Endothelial cell of umbilical vein (primary cell): ENCODE data around the gene SLC39A9. TPM values are rescaled to one million over a fixed set of nuclear protein-coding genes. Genes with fewer than 3 reads are reported as not detected.

Experiments
- BruUV-seq: library from RNA; stranded (reverse); fragments of 400-500 nt; replicated peaks from 2 replicates; lab custom pipeline; 2021; lab: Mats Ljungman, UMichigan
- CTCF ChIA-PET: fragments of 300-600, 350-600 bp; sonication (Branson Sonifier 250); formaldehyde crosslinking; loops from one replicate; lab custom pipeline; 2021; ENCODE audit warnings: antibody characterized with exemption, inconsistent platforms; lab: Charles Lee
- POLR2A ChIA-PET: fragments of 300-600, 350-600 bp; sonication (Branson Sonifier 250); formaldehyde crosslinking; loops from one replicate; lab custom pipeline; 2021; ENCODE audit warnings: antibody characterized with exemption, inconsistent platforms; lab: Charles Lee
- DNase-seq: peaks from one replicate; pipeline ENCODE4 v3.0.0-alpha.2; 2011; ENCODE audit warnings: low read depth, low spot score
- FAIRE-seq: peaks from 2 replicates; lab custom pipeline; 2011; peaks lifted over from hg19 to GRCh38; lab: Jason Lieb, UNC
- H2AFZ ChIP-seq: 2 replicates; pipeline ENCODE4 v1.6.0; 2012; ENCODE audit warnings: low read depth, low read length, control low read depth, inconsistent platforms
- H3K27ac ChIP-seq: 2 replicates; pipeline ENCODE4 v1.5.1; 2011; ENCODE audit warnings: low read depth, mild to moderate bottlenecking, control low read depth, low read length, moderate library complexity; ENCODE audit not compliant: insufficient read depth
- H3K27me3 ChIP-seq, 2 experiments: 2 replicates each; pipeline versions ENCODE4 v1.6.0 to v1.6.1; 2011; ENCODE audit warnings: low read length in 2 of 2, mixed read lengths in 1 of 2; ENCODE audit not compliant: control insufficient read depth in 2 of 2, insufficient read depth in 2 of 2
- H3K36me3 ChIP-seq, 2 experiments: 2 replicates in 1 of 2; 3 replicates in 1 of 2; pipeline ENCODE4 v1.5.1; 2011; ENCODE audit warnings: low read length in 2 of 2, mild to moderate bottlenecking in 1 of 2, moderate library complexity in 1 of 2; ENCODE audit not compliant: control insufficient read depth in 2 of 2, insufficient read depth in 2 of 2; ENCODE audit errors: extremely low read depth in 1 of 2
- H3K4me1 ChIP-seq: 3 replicates; pipeline ENCODE4 v1.5.1; 2011; ENCODE audit warnings: mild to moderate bottlenecking, low read length; ENCODE audit not compliant: control insufficient read depth, insufficient read depth; ENCODE audit errors: extremely low read depth
- H3K4me2 ChIP-seq: 2 replicates; pipeline ENCODE4 v1.6.1; 2011; ENCODE audit warnings: low read length, control low read depth, mixed read lengths; ENCODE audit not compliant: insufficient read depth
- H3K4me3 ChIP-seq, 3 experiments: fragments of 200-600 bp in 1 of 3; sonication (generic), shearing (Covaris generic) in 1 of 3; replicated peaks in 1 of 3; 2 replicates each; pipeline ENCODE4 v1.5.1; 2011 to 2016; ENCODE audit warnings: control low read depth in 3 of 3, low read length in 3 of 3, mild to moderate bottlenecking in 2 of 3, inconsistent platforms in 1 of 3, low read depth in 1 of 3, moderate library complexity in 1 of 3; ENCODE audit not compliant: insufficient read depth in 1 of 3
- H3K79me2 ChIP-seq: 2 replicates; pipeline ENCODE4 v1.6.0; 2012; ENCODE audit warnings: low read length, inconsistent platforms; ENCODE audit not compliant: control insufficient read depth, insufficient read depth
- H3K9ac ChIP-seq: replicated peaks from 2 replicates; pipeline ENCODE3; 2011; ENCODE audit warnings: low read length, control low read depth; ENCODE audit not compliant: insufficient read depth; ENCODE audit errors: extremely low read depth
- H3K9me1 ChIP-seq: replicated peaks from 3 replicates; pipeline ENCODE4 v1.6.0; 2011; ENCODE audit warnings: mild to moderate bottlenecking, low read length; ENCODE audit not compliant: control insufficient read depth, insufficient read depth; ENCODE audit errors: extremely low read depth
- H3K9me3 ChIP-seq: replicated peaks from 2 replicates; pipeline ENCODE4 v1.5.1; 2012; ENCODE audit warnings: low read length, inconsistent platforms; ENCODE audit not compliant: control insufficient read depth, insufficient read depth
- H4K20me1 ChIP-seq: replicated peaks from 2 replicates; pipeline ENCODE3; 2011; ENCODE audit warnings: mild to moderate bottlenecking, low read length; ENCODE audit not compliant: control insufficient read depth, insufficient read depth; ENCODE audit errors: extremely low read depth
- EZH2 ChIP-seq: IDR thresholded peaks from 2 replicates; pipeline ENCODE4 v1.6.1; 2012; ENCODE audit warnings: borderline replicate concordance, low read depth, mild to moderate bottlenecking, moderate library complexity, low read length, inconsistent platforms; ENCODE audit not compliant: severe bottlenecking
- FOS ChIP-seq: IDR thresholded peaks from 2 replicates; pipeline ENCODE4 v1.6.1; 2011; ENCODE audit warnings: mild to moderate bottlenecking, low read length, moderate library complexity, borderline replicate concordance; ENCODE audit not compliant: insufficient read depth
- GATA2 ChIP-seq: IDR thresholded peaks from 2 replicates; pipeline ENCODE4 v1.7.0; 2011; ENCODE audit warnings: low read depth, mild to moderate bottlenecking, moderate library complexity, mixed read lengths, low read length; ENCODE audit not compliant: insufficient read length, insufficient read depth
- JUN ChIP-seq: IDR thresholded peaks from 2 replicates; pipeline ENCODE4 v1.6.1; 2011; ENCODE audit warnings: borderline replicate concordance, low read depth; ENCODE audit not compliant: insufficient read length, insufficient read depth
- MYC ChIP-seq: IDR thresholded peaks from one replicate; pipeline ENCODE4 v1.6.1; 2011; ENCODE audit warnings: mild to moderate bottlenecking, low read depth, low read length
- POLR2A ChIP-seq: IDR thresholded peaks from 2 replicates; pipeline ENCODE4 v1.6.1; 2012; ENCODE audit warnings: low read depth, mild to moderate bottlenecking, control low read depth, low read length
- POLR2AphosphoS5 ChIP-seq: IDR thresholded peaks from 2 replicates; pipeline ENCODE4 v1.6.1; 2012; ENCODE audit warnings: low read depth, mild to moderate bottlenecking, control low read depth, low read length, moderate library complexity; ENCODE audit not compliant: insufficient read depth
- dilution Hi-C: fragments of 300-500 bp; cut with MboI; formaldehyde crosslinking; loops from one replicate; pipeline ENCODE4 v1.15.0; 2019; ENCODE audit warnings: low sequenced_read_pairs; ENCODE audit not compliant: extremely low pct_ligation_motif_present
- intact Hi-C: fragments of 100-400 bp; cut with micrococcal nuclease; formaldehyde crosslinking; loops from one replicate; pipeline ENCODE4 v1.10.0; 2022
- polyA plus RNA-seq, 4 experiments: library from polyadenylated mRNA; depleted of rRNA in 3 of 4; stranded (reverse) in 3 of 4; unstranded in 1 of 4; fragments of >200 nt; gene quantifications; 2 replicates each; pipeline versions ENCODE4 v1.2.1 to v1.2.3, GENCODE V29; 2011 to 2012; ENCODE audit warnings: missing spikeins in 1 of 4
- total RNA-seq: library from RNA; stranded (reverse); gene quantifications from 2 replicates; pipeline ENCODE4 v1.2.3, GENCODE V29; 2021
- TF ChIP-seq, protein P1 (sequence below), 2 donors: IDR thresholded peaks; 1 replicate in 1 of 2; 2 replicates in 1 of 2; pipeline ENCODE4 v1.5.1; 2011; ENCODE audit warnings: low read length in 2 of 2, mild to moderate bottlenecking in 2 of 2, moderate library complexity in 2 of 2, control low read depth in 1 of 2, inconsistent platforms in 1 of 2, low read depth in 1 of 2; ENCODE audit not compliant: insufficient read depth in 1 of 2; ENCODE audit errors: extremely low read depth in 1 of 2
- TF ChIP-seq, protein P2 (sequence below): IDR thresholded peaks from 2 replicates; pipeline ENCODE4 v1.6.1; 2011; ENCODE audit not compliant: insufficient read depth, insufficient read length

Gene SLC39A9
- total and polyA plus RNA-seq, 2 donors (not counting 3 experiments of a cell fraction or from before 2014, with no cell fraction given) = 39.8 to 55.2 TPM

DNA sequence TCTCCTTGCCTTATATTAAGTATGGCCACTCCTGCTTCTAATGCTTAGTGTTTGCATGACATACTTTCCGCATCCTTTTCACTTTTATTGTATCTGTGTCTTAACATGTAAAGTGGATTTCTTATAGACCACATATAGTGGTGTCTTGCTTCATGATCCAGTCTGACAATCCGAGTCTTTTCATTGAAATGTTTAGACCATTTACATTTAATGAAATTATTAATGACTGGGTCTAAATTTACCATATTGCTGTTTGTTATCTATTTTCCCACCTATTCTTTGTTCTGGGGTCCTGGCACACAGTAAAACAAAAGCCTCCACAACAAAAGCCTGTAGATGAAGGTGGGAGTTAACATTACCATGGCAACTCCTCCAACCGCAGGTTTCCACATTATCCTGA, 23.3 kb upstream of the SLC39A9 start:
- intact Hi-C loops (no loop called here), dilution Hi-C loops (no loop called here)
- ChIA-PET CTCF (no interaction called here), POLR2A (no interaction called here)
- Histone ChIP-seq H3K27ac (no peak overlapping the region), H3K9me3 (no peaks in the 10 kb centered on the region), H3K4me3 (no peak overlapping the region), H3K9me1 (no peaks in the 10 kb centered on the region), H4K20me1 (no peaks in the 10 kb centered on the region), H3K9ac (no peak overlapping the region), H3K79me2 (no peaks in the 10 kb centered on the region), H3K4me1 (no peaks in the 10 kb centered on the region), H3K27me3 (no peaks in the 10 kb centered on the region), H2AFZ (no peak overlapping the region), H3K36me3 (peaks cover 3 to 13% of the 10 kb centered on the region in 2 experiments), H3K4me2 (no peak overlapping the region)
- TF ChIP-seq, protein P1, sequence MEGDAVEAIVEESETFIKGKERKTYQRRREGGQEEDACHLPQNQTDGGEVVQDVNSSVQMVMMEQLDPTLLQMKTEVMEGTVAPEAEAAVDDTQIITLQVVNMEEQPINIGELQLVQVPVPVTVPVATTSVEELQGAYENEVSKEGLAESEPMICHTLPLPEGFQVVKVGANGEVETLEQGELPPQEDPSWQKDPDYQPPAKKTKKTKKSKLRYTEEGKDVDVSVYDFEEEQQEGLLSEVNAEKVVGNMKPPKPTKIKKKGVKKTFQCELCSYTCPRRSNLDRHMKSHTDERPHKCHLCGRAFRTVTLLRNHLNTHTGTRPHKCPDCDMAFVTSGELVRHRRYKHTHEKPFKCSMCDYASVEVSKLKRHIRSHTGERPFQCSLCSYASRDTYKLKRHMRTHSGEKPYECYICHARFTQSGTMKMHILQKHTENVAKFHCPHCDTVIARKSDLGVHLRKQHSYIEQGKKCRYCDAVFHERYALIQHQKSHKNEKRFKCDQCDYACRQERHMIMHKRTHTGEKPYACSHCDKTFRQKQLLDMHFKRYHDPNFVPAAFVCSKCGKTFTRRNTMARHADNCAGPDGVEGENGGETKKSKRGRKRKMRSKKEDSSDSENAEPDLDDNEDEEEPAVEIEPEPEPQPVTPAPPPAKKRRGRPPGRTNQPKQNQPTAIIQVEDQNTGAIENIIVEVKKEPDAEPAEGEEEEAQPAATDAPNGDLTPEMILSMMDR (IDR thresholded peaks at IDR 0.05; ENCODE audit: extremely low read depth in 1 of 2, insufficient read depth in 1 of 2, low read depth in 1 of 2, low read length in 2 of 2) = no peak
- no peak for TF ChIP-seq GATA2
- TF ChIP-seq, protein P2, sequence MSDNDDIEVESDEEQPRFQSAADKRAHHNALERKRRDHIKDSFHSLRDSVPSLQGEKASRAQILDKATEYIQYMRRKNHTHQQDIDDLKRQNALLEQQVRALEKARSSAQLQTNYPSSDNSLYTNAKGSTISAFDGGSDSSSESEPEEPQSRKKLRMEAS = no peak
- TF ChIP-seq JUN = no peak
- TF ChIP-seq FOS = no peak
- no peak for TF ChIP-seq EZH2
- no peak for TF ChIP-seq POLR2A
- no peak for TF ChIP-seq POLR2AphosphoS5
- no peak for TF ChIP-seq MYC
- FAIRE-seq (no peak), DNase-seq (no peak)
- BruUV-seq = no TSS peak
